OCI-LY3 (cell line): ENCODE data around the gene KDM4B.

Source experiments
- H2AFZ ChIP-seq: fragments of 200-600, 300-600 bp; shearing (Covaris generic); 2 replicates; pipeline ENCODE4 v1.6.0; 2014; ENCODE audit warnings: antibody characterized with exemption, low read depth, low read length
- H3K27ac ChIP-seq: fragments of 200-600, 300-600 bp; sonication (generic); 2 replicates; pipeline ENCODE4 v1.5.1; 2014; ENCODE audit warnings: mild to moderate bottlenecking, low read length, moderate library complexity, mixed read lengths
- H3K27me3 ChIP-seq: fragments of 200-600, 300-600 bp; sonication (generic); 2 replicates; pipeline ENCODE4 v1.6.1; 2014; ENCODE audit warnings: low read depth, low read length, mixed read lengths
- H3K36me3 ChIP-seq: fragments of 200-600, 300-600 bp; sonication (generic); replicated peaks from 2 replicates; pipeline ENCODE3; 2014; ENCODE audit warnings: low read depth, low read length, mixed read lengths
- H3K4me1 ChIP-seq: fragments of 300-600, 200-600 bp; sonication (generic); 2 replicates; pipeline ENCODE4 v1.6.1; 2014; ENCODE audit warnings: low read length, mixed read lengths
- H3K4me2 ChIP-seq: fragments of 200-600, 300-600 bp; sonication (generic); 2 replicates; pipeline ENCODE4 v1.6.1; 2014; ENCODE audit warnings: low read length, mixed read lengths
- H3K4me3 ChIP-seq: fragments of 300-600, 200-600 bp; sonication (generic); 2 replicates; pipeline ENCODE4 v1.5.1; 2014; ENCODE audit warnings: antibody characterized with exemption, mild to moderate bottlenecking, low read length, moderate library complexity
- H3K79me2 ChIP-seq: fragments of 300-600, 200-600 bp; shearing (Covaris generic); 2 replicates; pipeline ENCODE4 v1.6.1; 2014; ENCODE audit warnings: mild to moderate bottlenecking, low read length, mixed read lengths
- H3K9ac ChIP-seq: fragments of 300-600, 200-600 bp; shearing (Covaris generic); 2 replicates; pipeline ENCODE4 v1.6.0; 2014; ENCODE audit warnings: mild to moderate bottlenecking, low read length, moderate library complexity
- H3K9me3 ChIP-seq: fragments of 200-600, 300-600 bp; shearing (Covaris generic); 2 replicates; pipeline ENCODE4 v1.6.1; 2014; ENCODE audit warnings: low read length, mixed read lengths; ENCODE audit not compliant: insufficient read depth
- H4K20me1 ChIP-seq: fragments of 200-600, 300-600 bp; sonication (generic); 2 replicates; pipeline ENCODE4 v1.6.1; 2016; ENCODE audit warnings: low read length, mixed read lengths; ENCODE audit not compliant: insufficient read depth
- CTCF ChIP-seq: fragments of 200-600, 300-600 bp; sonication (generic); IDR thresholded peaks from 2 replicates; pipeline ENCODE4 v1.5.1; 2014; ENCODE audit warnings: antibody characterized with exemption, low read length, low read depth
- EZH2phosphoT487 ChIP-seq: fragments of 200-600 bp; shearing (Covaris generic); IDR thresholded peaks from 2 replicates; pipeline ENCODE4 v1.6.1; 2018; ENCODE audit warnings: antibody characterized with exemption, mixed run types, low read depth

The KDM4B gene

DNA sequence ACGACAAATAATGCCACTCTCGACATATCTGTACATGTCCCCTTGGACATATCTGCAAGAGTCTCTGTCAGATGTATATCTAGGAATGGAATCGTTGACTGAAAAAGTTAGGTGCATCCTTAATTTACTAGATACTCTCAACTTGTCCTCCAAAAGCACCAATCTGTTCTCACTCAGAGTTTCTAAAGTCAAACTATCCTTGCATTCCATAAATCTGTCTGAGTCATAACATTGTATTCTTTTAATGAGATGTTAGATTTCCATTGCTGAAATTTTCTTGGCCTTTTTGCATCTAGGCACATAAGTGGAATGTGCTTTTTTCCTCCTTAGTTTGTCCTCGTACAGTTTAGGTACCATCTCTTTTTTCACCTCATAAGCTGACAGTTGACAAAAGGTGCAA lies 231.9 kb downstream of the KDM4B start:
- TF ChIP-seq CTCF (no peak), EZH2phosphoT487 (no peak)
- H3K9me3 ChIP-seq = peaks cover 7% of the 10 kb centered on the region; the same call in 1 of the 2 replicates
- H4K20me1 ChIP-seq = no peaks in the 10 kb centered on the region
- no peaks in the 10 kb centered on the region for H3K27me3 ChIP-seq
- no peaks in the 10 kb centered on the region for H3K36me3 ChIP-seq
- no peaks in the 10 kb centered on the region for H3K79me2 ChIP-seq
- no peak overlapping the region for H3K9ac ChIP-seq
- no peak overlapping the region for H3K4me2 ChIP-seq
- H3K4me1 ChIP-seq = no peaks in the 10 kb centered on the region
- H3K27ac ChIP-seq = no peak overlapping the region
- H2AFZ ChIP-seq = no peak overlapping the region
- H3K4me3 ChIP-seq = no peak overlapping the region

DNA sequence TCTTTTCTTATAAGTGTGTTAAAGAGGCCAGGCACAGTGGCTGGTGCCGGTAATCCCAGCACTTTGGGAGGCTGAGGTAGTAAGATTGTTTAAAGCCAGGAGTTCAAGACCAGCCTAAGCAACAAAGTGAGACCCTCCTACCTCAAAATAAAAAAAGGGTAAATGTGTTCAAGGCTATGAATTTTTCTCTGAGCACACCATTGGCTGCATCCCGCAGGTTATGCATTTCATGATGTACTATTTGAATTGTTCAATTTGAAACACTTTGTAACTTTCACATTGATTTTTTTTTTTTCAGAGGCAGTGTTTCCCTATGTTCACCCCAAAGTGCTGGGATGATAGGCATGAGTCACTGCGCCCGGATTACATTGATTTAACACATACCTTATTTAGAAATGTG lies 233.6 kb downstream of the KDM4B start:
- H3K27me3 ChIP-seq = no peaks in the 10 kb centered on the region
- H3K36me3 ChIP-seq = no peaks in the 10 kb centered on the region
- H3K27ac ChIP-seq = no peak overlapping the region
- no peaks in the 10 kb centered on the region for H4K20me1 ChIP-seq
- no peaks in the 10 kb centered on the region for H3K79me2 ChIP-seq
- TF ChIP-seq EZH2phosphoT487 = no peak
- TF ChIP-seq CTCF = no peak
- no peak overlapping the region for H3K9ac ChIP-seq
- H3K4me1 ChIP-seq = no peaks in the 10 kb centered on the region
- H3K4me2 ChIP-seq = no peak overlapping the region
- peaks cover 7% of the 10 kb centered on the region; the same call in 1 of the 2 replicates for H3K9me3 ChIP-seq
- no peak overlapping the region for H2AFZ ChIP-seq
- no peak overlapping the region for H3K4me3 ChIP-seq
